ENCODE measurements around the gene CALR.
A peak's percentile ranks its signal among the peaks of the same experiment; 100 is the strongest.

Gene CALR

DNA sequence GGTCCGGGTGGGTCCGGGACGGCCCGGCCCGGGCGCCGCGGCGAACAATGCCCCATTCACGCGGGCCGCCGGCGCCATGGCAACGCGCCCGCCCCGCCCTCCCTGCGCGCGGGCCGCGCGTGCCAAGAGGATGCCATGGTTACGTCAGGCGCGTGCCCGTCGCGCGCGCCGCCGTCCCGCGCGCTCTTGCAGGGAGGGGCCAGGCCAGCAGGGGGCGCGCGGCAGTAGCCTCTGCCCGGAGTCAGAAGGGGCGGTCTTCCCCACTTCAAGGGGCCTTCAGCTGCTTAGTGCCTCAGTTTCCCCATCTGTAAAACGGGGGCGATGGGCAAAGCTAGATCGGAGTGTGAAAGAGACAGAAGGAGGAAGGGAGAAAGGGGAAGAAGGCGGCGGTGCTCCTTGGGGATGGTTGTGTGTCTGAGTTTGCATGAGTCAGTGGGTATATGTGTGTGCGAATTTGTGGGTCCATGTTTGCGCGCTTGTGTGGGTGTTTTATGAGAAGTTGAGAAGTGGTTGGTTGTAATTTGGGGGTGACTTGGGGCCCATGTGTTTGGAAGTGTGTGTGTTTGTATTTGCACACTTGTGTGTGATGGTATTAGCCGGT is 45.2 kb downstream of the CALR start:
- peak; percentile 95 for DNase-seq

- no peak for DNase-seq
Measured at GRCh38 chr19:12984143-12984627, 45.8 kb downstream of the CALR start.

DNA sequence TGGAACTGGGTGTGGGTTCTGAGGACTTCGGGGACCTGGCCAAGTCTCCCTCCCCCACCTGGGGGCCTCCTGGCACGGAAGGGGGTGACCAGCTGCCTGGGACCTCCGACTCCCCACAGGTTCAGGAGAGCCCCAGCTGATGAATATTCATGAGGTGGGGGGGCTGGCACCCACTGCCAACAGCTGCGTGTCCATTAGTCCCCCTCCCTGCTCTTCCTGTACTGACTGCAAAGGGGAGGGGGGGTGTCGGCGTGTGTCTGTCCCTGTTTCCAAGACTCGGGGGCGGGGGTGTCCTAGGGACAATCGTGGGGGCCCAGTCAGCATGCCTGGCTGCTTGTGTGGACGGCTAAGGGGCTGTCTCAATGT is 46.3 kb downstream of the CALR start:
- DNase-seq: no peak

GRCh38 chr19:12985049-12985776 is 46.8 kb downstream of the CALR start:
- DNase-seq: no peak

- DNase-seq: no peak
Measured at GRCh38 chr19:12986726-12987125, 48.3 kb downstream of the CALR start.

- DNase-seq: no peak
Measured at GRCh38 chr19:12987190-12987589, 48.8 kb downstream of the CALR start.

GRCh38 chr19:12987781-12988180 is 49.4 kb downstream of the CALR start:
- DNase-seq: no peak

- DNase-seq: no peak
Measured at GRCh38 chr19:12990431-12990830, 52.0 kb downstream of the CALR start.

GRCh38 chr19:12990853-12991252 is 52.4 kb downstream of the CALR start:
- DNase-seq: no peak

GRCh38 chr19:12991296-12991695 is 52.9 kb downstream of the CALR start:
- DNase-seq: no peak

DNA sequence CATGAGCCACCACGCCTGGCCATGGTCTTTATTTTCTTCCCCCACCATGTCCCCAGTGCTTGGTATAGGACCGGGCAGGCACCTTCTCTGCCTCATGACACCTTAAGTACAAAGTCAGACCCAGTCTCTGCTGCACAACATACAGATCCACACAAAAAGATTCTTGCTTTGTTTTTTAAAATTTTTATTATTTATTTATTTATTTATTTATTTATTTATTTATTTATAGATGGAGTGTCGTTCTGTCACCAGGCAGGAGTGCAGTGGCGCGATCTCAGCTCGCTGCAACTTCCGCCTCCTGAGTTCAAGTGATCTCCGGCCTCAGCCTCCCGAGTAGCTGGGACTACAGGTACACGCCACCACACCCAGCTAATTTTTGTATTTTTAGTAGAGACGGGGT is 54.3 kb downstream of the CALR start:
- no peak for DNase-seq

DNA sequence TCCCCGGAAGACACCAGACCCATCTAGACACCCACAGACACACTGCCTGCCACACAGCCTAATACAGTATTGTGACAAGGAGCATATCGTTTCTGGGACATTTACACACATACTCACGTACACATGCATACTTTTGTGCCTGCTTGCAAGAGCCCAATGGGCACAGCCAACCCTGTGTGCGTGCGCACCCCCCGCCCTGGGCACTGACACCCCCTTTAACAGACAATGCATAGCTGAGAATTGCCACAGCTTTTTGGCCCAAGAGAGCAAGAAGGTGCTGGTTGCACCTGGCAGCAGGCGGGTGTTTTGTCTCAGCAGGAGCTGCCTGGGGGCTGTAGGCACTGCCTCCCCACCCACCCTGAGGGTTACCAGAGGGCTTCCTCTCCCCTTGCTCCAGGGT is 55.2 kb downstream of the CALR start:
- no peak for DNase-seq
